Erythroblast (primary cell): ENCODE data around the gene MFAP1.
A peak's percentile ranks its signal among the peaks of the same experiment; 100 is the strongest.

Experiments used
- DNase-seq, 2 experiments: peaks; one replicate each; lab custom pipeline; 2025; lab: John Stamatoyannopoulos, UW
- GATA1 ChIP-seq: IDR thresholded peaks from 2 replicates; pipeline ENCODE4 v1.6.1; 2011; ENCODE audit warnings: low read depth, mild to moderate bottlenecking, control low read depth, low read length, moderate library complexity
- POLR2A ChIP-seq: IDR thresholded peaks from 2 replicates; pipeline ENCODE4 v1.6.1; 2011; ENCODE audit warnings: mild to moderate bottlenecking, low read length

Gene MFAP1

DNA sequence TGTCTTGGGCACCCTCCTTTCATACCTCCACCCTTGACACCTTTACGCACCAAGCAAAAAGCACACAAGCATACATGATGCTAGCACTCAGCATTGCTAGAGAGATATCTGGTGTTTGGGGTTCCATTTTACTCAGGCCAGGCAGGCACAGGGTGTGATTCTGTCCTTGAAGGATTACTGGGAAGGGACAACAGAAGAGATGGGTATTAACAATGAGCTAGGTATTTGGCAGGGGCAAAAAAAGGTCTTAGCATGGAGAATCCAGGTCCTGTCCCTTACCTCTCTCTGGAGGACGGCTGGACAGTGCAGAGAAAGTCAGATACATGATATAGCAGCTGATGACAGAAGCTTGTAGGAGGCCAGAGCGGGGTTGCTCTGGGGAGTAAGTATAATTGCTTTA is 27.9 kb downstream of the MFAP1 start:
- no peak for DNase-seq
- TF ChIP-seq GATA1, result no peak
- TF ChIP-seq POLR2A, result no peak

GRCh38 chr15:43795997-43796396 is 28.5 kb downstream of the MFAP1 start:
- TF ChIP-seq GATA1, result no peak
- no peak for TF ChIP-seq POLR2A
- no peak for DNase-seq

DNA sequence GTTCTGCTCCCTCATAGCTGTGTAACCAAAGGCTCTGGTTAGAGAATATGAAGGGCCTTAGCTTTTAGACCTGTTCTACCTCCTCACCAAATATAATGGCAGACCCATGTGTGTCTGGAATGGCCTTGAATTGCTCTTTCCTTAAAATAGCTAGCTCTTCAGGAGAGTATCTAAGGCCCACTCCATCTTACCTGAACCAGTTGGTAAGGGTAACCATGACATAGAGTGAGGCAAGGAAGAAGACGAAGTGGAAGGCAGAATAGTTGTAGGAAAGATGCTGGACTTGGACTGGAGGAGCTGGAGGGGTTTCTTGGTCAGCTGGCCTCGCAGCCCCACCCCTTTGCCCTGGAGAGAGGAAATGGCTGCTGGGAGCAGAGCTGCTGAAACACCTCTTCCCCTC is 29.3 kb downstream of the MFAP1 start:
- no peak for DNase-seq
- TF ChIP-seq GATA1 (no peak), POLR2A (no peak)

GRCh38 chr15:43794269-43795037 is 30.0 kb downstream of the MFAP1 start:
- TF ChIP-seq GATA1 (no peak), POLR2A (no peak)
- peak in 1 of 2 experiments; percentile 27 for DNase-seq

GRCh38 chr15:43793647-43794046 is 30.8 kb downstream of the MFAP1 start:
- DNase-seq, result no peak
- TF ChIP-seq POLR2A (no peak), GATA1 (no peak)

DNA sequence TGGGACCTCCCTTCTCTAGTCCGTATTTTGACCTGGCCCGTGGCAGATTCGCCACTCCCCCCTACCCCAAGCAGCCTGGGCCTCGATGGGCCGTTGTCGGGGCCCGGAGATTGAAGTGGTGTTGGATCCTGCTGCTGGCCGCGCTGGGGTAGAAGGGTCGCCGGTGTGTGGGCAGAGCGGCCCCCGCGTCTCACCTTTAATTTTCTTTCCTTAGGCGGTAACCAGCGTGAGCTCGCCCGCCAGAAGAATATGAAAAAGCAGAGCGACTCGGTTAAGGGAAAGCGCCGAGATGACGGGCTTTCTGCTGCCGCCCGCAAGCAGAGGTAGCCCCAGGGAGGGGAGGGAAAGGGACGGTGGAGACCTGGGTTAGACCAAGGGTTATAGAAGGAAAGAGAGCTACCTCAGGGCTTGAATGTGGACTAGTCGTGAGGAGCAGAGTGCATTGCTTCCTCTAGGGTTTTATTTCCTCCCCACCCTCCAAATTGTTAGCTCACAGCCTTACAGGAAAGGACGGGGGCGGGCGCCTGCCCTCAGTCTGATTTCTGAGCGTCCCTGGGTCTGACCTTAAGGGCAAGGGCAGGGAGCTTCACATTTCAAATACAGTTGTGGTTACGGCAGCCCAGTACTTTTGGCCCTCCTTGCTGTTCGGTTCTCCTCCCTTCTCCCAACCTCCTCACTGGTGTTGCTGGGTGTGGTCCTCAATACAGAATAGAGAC is 31.6 kb downstream of the MFAP1 start:
- DNase-seq, result peak; percentile 50 to 69

DNA sequence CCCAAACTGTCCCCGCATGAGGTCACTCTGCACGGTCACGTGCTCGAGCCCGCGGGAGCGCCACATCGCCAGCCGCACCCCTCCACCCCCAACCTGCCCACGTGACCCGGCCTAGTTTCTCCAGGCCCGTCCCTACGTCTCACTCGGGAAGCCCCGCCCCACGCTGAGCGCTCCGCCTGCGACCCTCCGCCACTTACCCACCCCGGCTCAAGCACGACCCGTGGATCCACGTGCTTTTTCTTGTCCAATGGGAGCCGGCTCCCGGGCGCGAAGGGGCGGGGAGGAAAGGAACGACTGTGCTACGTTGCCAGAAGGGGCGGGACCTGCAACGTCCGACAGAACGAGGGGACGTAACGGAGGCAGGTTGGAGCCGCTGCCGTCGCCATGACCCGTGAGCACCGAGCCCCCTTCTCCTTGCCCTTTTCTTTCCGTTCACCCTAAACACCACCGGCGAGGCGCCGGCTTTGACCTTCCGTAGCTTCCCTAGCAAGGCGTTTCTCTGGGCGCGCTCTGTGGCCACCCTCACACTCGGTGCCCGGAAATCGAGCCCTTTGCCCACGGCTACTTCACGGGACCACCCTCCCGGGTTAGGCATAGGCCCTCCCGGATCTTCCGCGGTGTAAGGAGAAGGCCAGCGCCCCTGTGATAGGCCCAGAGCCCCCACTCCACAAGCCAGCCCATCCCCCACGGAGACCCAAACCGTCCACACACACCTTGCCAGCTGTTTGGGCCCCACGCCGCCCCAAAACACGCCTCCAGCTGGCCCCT is 32.3 kb downstream of the MFAP1 start, which contains the start of gene SERF2:
TSS of gene SERF2 (plus strand) at position 328 of the 768 bp plus-strand sequence. CDS start at position 385, 57 bp downstream.
- DNase-seq, result peak; percentile 100
- no peak for TF ChIP-seq GATA1
- TF ChIP-seq POLR2A, result peak; percentile 99

More for the DNA sequence above, 31.6 kb downstream of the MFAP1 start:
- no peak for TF ChIP-seq POLR2A
- no peak for TF ChIP-seq GATA1

- no peak for TF ChIP-seq POLR2A
- no peak for TF ChIP-seq GATA1
- no peak for DNase-seq
These were observed 35.1 kb downstream of the MFAP1 start for GRCh38 chr15:43789409-43789808.

- no peak for DNase-seq
- TF ChIP-seq GATA1 (no peak), POLR2A (no peak)
These were observed 45.5 kb downstream of the MFAP1 start for GRCh38 chr15:43779016-43779415.

DNA sequence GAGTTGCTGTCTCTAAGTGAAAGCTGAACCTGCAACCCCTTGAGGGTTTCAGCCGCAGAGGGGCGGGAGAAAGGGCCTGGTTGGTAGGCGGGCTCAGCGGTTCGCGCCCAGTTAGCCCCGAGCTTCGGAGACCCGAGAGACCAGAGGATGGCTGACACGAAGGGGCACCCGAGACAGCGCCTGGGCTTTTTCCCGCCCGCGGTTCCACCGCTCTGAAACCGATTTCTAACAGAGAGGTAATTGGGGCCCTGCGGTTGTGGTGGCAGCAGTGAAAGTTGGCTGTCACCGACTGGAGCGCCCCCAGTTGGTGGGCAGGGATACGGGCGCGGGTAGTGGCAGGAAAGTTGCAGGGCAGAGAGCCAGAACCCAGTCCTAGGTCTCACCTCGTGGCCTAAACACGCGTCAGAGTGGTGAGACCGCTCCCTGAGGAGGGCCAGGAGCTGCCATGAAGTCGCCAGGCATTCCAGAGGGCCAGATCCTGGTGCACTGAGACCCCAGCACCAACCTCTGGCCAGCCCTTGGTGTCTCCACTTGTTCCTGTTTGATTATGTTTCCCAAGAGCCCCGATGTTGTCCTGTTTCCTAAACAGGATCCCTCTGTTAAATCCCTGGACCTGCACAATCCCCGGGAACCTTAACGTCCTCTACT is 47.1 kb downstream of the MFAP1 start:
- TF ChIP-seq POLR2A (peak; percentile 78), GATA1 (no peak)
- DNase-seq, result peak; percentile 91 to 92

- peak; percentile 86 to 89 for DNase-seq
- TF ChIP-seq GATA1, result no peak
- TF ChIP-seq POLR2A, result no peak
These were observed 47.7 kb downstream of the MFAP1 start, which contains the start of gene ELL3 for GRCh38 chr15:43776718-43777266. Gene ELL3, minus strand, starts transcription at chr15:43776966. Its CDS starts 65 bp downstream, at chr15:43776901.

- DNase-seq, result peak in 1 of 2 experiments; percentile 20
- TF ChIP-seq POLR2A, result no peak
- no peak for TF ChIP-seq GATA1
These were observed 48.3 kb downstream of the MFAP1 start for GRCh38 chr15:43776101-43776717.
